ENCODE data around the gene CCDC40.

The CCDC40 gene

DNA sequence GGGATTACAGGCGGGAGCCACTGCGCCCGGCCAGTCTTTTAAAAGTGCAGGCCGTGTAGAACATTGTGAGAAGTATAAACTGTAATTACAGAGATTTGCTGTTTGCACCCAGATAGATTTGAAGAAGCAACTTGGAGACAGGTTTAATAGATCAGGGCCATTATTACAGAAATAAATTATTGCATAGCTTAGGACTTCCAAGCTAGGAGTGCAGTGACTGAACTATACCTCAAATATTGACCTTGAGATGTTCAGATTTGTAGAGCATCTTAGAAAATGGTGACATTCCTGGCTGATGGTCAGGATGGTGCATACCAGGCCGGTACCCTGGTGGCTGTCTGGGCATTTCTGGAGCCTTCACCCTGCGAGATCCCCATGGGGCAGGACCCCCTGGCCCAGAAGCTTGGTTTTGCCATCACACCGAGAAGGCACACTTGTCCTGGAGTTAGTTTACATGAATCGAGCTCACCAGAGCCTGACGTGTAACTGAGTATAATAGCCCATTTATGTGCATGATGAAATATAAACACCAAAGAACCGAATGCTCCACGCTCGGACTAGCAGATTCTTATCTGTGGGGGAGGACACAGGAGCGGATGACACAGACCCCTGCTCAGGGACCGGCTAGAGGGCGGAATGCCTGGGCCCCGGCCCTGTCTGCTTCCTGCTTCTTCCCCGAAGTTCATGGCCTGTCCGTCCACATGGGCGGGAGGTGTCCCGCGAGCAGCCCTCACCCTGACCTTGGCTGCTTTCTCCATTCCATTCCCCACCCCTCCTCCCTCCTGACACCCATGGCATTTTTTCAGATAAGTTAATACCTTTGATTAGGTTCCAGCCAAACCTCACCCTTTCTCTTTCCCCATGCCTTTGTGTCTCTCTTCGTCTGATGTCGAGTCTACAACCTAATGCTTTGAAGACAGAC lies 32.1 kb downstream of the CCDC40 start:
- Histone ChIP-seq H3K27ac (no peak overlapping the region), H3K4me2 (no peak overlapping the region)

GRCh38 chr17:80070375-80071115 lies 34.1 kb downstream of the CCDC40 start:
- Histone ChIP-seq H2AFZ (ENCODE audit: low read depth) (no peak overlapping the region), H3K9ac (no peak overlapping the region)

More for the DNA sequence above, 32.1 kb downstream of the CCDC40 start:
- Histone ChIP-seq H4K20me1 (ENCODE audit: insufficient read depth) (no peaks in the 10 kb centered on the region), H3K79me2 (ENCODE audit: insufficient read depth, low read depth) (no peaks in the 10 kb centered on the region), H2AFZ (ENCODE audit: low read depth) (no peak overlapping the region), H3K9ac (no peak overlapping the region), H3K27me3 (ENCODE audit: insufficient read depth, low read depth) (peaks cover 10% of the 10 kb centered on the region; the same call in 1 of the 2 replicates), H3K4me3 (IDR thresholded peaks at IDR 0.05; ENCODE audit: insufficient read depth, low read depth, low read length) (no peak overlapping the region), H3K36me3 (ENCODE audit: insufficient read depth) (no peaks in the 10 kb centered on the region), H3K4me1 (ENCODE audit: low read depth, poor library complexity, severe bottlenecking) (no peaks in the 10 kb centered on the region)
- TF ChIP-seq, protein P1, sequence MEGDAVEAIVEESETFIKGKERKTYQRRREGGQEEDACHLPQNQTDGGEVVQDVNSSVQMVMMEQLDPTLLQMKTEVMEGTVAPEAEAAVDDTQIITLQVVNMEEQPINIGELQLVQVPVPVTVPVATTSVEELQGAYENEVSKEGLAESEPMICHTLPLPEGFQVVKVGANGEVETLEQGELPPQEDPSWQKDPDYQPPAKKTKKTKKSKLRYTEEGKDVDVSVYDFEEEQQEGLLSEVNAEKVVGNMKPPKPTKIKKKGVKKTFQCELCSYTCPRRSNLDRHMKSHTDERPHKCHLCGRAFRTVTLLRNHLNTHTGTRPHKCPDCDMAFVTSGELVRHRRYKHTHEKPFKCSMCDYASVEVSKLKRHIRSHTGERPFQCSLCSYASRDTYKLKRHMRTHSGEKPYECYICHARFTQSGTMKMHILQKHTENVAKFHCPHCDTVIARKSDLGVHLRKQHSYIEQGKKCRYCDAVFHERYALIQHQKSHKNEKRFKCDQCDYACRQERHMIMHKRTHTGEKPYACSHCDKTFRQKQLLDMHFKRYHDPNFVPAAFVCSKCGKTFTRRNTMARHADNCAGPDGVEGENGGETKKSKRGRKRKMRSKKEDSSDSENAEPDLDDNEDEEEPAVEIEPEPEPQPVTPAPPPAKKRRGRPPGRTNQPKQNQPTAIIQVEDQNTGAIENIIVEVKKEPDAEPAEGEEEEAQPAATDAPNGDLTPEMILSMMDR (conservative IDR thresholded peaks at IDR 0.05; ENCODE audit: low read depth, low read length), result no peak

GRCh38 chr17:80071116-80071841 lies 34.8 kb downstream of the CCDC40 start:
- H3K36me3 ChIP-seq (ENCODE audit: insufficient read depth), result no peaks in the 10 kb centered on the region
- H3K4me3 ChIP-seq (IDR thresholded peaks at IDR 0.05; ENCODE audit: insufficient read depth, low read depth, low read length), result no peak overlapping the region
- H3K4me2 ChIP-seq, result no peak overlapping the region
- H3K79me2 ChIP-seq (ENCODE audit: insufficient read depth, low read depth), result no peaks in the 10 kb centered on the region
- no peak overlapping the region for H3K27ac ChIP-seq
- no peaks in the 10 kb centered on the region for H3K4me1 ChIP-seq (ENCODE audit: low read depth, poor library complexity, severe bottlenecking)
- H3K9ac ChIP-seq, result no peak overlapping the region
- TF ChIP-seq, protein P1 (conservative IDR thresholded peaks at IDR 0.05; ENCODE audit: low read depth, low read length), result no peak
- no peaks in the 10 kb centered on the region for H4K20me1 ChIP-seq (ENCODE audit: insufficient read depth)
- peaks cover 7% of the 10 kb centered on the region; the same call in 1 of the 2 replicates for H3K27me3 ChIP-seq (ENCODE audit: insufficient read depth, low read depth)
- H2AFZ ChIP-seq (ENCODE audit: low read depth), result no peak overlapping the region

More at GRCh38 chr17:80070375-80071115, 34.1 kb downstream of the CCDC40 start:
- TF ChIP-seq, protein P1 (conservative IDR thresholded peaks at IDR 0.05; ENCODE audit: low read depth, low read length), result no peak
- Histone ChIP-seq H3K4me2 (no peak overlapping the region), H3K4me1 (ENCODE audit: low read depth, poor library complexity, severe bottlenecking) (no peaks in the 10 kb centered on the region), H3K36me3 (ENCODE audit: insufficient read depth) (no peaks in the 10 kb centered on the region), H3K27ac (no peak overlapping the region), H3K4me3 (IDR thresholded peaks at IDR 0.05; ENCODE audit: insufficient read depth, low read depth, low read length) (no peak overlapping the region), H4K20me1 (ENCODE audit: insufficient read depth) (no peaks in the 10 kb centered on the region), H3K79me2 (ENCODE audit: insufficient read depth, low read depth) (no peaks in the 10 kb centered on the region), H3K27me3 (ENCODE audit: insufficient read depth, low read depth) (peaks cover 10% of the 10 kb centered on the region; the same call in 1 of the 2 replicates)

DNA sequence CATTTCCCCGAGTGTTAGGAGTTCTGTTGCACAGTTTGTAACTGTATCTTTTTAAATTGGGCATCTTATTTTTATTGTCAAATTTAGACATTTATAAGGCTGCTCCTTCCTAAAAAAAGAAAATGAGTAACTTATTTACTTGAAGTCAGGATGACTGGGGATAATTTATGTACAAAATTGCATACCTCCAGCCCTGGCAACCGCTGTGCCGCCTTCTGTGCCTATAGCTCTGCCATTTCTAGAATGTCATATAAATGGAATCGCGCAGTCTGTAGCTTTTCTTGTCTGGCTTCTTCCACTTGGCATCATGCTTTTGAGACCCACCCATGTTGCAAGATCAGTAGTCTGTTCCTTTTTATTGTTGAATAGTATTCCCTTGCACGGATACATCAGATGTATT lies 36.0 kb downstream of the CCDC40 start:
- TF ChIP-seq, protein P1 (conservative IDR thresholded peaks at IDR 0.05; ENCODE audit: low read depth, low read length), result no peak
- Histone ChIP-seq H4K20me1 (ENCODE audit: insufficient read depth) (no peaks in the 10 kb centered on the region), H2AFZ (ENCODE audit: low read depth) (no peak overlapping the region), H3K9ac (no peak overlapping the region), H3K4me2 (no peak overlapping the region), H3K4me1 (ENCODE audit: low read depth, poor library complexity, severe bottlenecking) (no peaks in the 10 kb centered on the region), H3K79me2 (ENCODE audit: insufficient read depth, low read depth) (no peaks in the 10 kb centered on the region), H3K27me3 (ENCODE audit: insufficient read depth, low read depth) (peaks cover 6% of the 10 kb centered on the region; the same call in 1 of the 2 replicates), H3K36me3 (ENCODE audit: insufficient read depth) (no peaks in the 10 kb centered on the region), H3K4me3 (IDR thresholded peaks at IDR 0.05; ENCODE audit: insufficient read depth, low read depth, low read length) (no peak overlapping the region), H3K27ac (no peak overlapping the region)
